Right lobe of liver (tissue), 4 donors: ENCODE measurements around the gene TLR6.

Source experiments
- CTCF ChIP-seq, 4 donors: fragments of 200-600 bp in 3 of 4; fragments of 450-650 bp in 1 of 4; IDR thresholded peaks; one replicate each; pipeline versions ENCODE4 v1.5.1 to v1.8.0; 2016 to 2022; ENCODE audit warnings: antibody characterized with exemption in 4 of 4, mild to moderate bottlenecking in 2 of 4
- POLR2A ChIP-seq: fragments of 450-650 bp; IDR thresholded peaks from one replicate; pipeline ENCODE4 v1.6.1; 2017; ENCODE audit warnings: antibody characterized with exemption, mild to moderate bottlenecking
- donor health status: DM: no; HTN: no; CAD: no.
- donor health status: DM: no; HTN: no; CAD: no.
- donor health status: DM: no; HTN: yes; CAD: no.

- TF ChIP-seq POLR2A (no peak), CTCF (IDR thresholded peaks at IDR 0.05) (no peak)
Observed at GRCh38 chr4:38837849-38838248, 18.8 kb downstream of the TLR6 start.
